ENCODE results near the gene ASTN1. TPM values are rescaled to one million over a fixed set of nuclear protein-coding genes. Genes with fewer than 3 reads are reported as not detected.

The ASTN1 gene
- total and polyA plus RNA-seq, 9 of the 15 experiments (the other 6 are each of a cell fraction or from before 2014, with no cell fraction given), result 0.05 to 0.22 (median 0.18) TPM

DNA sequence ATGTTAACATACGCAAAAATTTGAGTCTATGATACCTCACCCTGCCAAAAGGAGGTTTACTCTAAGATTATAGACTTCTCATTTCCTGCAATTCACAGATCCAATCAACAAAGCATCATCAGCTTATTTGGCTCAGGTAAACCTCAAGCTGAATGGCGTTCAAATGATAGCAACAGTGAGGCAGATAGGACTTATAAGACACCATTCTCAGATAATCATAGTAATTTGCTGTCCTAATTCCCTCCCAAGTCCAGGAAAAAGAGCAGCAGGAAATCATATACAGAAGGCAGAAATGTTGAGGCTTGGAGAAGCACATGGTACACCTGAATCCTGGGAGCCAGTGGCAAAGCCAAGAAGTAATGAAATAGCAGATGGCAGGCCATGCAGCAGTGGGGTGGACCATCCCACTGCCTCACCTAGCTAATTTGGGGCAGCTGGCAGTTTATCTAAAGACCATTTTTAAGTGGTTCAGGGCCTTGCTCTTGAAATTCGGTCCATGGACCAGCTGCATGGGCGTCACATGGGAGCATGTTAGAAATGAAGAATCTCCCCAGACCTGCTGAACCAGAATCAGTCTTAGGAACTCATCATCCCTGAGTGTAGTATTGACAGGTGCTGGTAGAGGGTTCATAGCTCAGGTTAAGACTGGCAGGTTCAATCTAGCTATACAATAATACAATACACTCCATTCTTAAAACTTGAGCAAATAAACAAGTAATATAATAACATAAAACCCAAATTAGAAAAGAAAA is 57.7 kb downstream of the ASTN1 start:
- no peaks in the 10 kb centered on the region for H3K27me3 ChIP-seq (ENCODE audit: control insufficient read depth in 2 of 2, insufficient read depth in 2 of 2, low read length in 2 of 2)
- H3K4me1 ChIP-seq (replicated peaks in 1 of 2; ENCODE audit: control insufficient read depth in 2 of 2, insufficient read depth in 2 of 2, low read length in 2 of 2), result no peaks in the 10 kb centered on the region
- ATAC-seq (no peak), FAIRE-seq (no peak), DNase-seq (ENCODE audit: extremely low read depth in 1 of 4, low spot score in 3 of 4) (no peak)
- TF ChIP-seq, protein P1, sequence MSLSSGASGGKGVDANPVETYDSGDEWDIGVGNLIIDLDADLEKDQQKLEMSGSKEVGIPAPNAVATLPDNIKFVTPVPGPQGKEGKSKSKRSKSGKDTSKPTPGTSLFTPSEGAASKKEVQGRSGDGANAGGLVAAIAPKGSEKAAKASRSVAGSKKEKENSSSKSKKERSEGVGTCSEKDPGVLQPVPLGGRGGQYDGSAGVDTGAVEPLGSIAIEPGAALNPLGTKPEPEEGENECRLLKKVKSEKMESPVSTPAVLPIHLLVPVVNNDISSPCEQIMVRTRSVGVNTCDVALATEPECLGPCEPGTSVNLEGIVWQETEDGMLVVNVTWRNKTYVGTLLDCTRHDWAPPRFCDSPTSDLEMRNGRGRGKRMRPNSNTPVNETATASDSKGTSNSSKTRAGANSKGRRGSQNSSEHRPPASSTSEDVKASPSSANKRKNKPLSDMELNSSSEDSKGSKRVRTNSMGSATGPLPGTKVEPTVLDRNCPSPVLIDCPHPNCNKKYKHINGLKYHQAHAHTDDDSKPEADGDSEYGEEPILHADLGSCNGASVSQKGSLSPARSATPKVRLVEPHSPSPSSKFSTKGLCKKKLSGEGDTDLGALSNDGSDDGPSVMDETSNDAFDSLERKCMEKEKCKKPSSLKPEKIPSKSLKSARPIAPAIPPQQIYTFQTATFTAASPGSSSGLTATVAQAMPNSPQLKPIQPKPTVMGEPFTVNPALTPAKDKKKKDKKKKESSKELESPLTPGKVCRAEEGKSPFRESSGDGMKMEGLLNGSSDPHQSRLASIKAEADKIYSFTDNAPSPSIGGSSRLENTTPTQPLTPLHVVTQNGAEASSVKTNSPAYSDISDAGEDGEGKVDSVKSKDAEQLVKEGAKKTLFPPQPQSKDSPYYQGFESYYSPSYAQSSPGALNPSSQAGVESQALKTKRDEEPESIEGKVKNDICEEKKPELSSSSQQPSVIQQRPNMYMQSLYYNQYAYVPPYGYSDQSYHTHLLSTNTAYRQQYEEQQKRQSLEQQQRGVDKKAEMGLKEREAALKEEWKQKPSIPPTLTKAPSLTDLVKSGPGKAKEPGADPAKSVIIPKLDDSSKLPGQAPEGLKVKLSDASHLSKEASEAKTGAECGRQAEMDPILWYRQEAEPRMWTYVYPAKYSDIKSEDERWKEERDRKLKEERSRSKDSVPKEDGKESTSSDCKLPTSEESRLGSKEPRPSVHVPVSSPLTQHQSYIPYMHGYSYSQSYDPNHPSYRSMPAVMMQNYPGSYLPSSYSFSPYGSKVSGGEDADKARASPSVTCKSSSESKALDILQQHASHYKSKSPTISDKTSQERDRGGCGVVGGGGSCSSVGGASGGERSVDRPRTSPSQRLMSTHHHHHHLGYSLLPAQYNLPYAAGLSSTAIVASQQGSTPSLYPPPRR (CRISPR knock-in tag; IDR thresholded peaks at IDR 0.05; ENCODE audit: borderline replicate concordance), result no peak
- TF ChIP-seq, protein P2, sequence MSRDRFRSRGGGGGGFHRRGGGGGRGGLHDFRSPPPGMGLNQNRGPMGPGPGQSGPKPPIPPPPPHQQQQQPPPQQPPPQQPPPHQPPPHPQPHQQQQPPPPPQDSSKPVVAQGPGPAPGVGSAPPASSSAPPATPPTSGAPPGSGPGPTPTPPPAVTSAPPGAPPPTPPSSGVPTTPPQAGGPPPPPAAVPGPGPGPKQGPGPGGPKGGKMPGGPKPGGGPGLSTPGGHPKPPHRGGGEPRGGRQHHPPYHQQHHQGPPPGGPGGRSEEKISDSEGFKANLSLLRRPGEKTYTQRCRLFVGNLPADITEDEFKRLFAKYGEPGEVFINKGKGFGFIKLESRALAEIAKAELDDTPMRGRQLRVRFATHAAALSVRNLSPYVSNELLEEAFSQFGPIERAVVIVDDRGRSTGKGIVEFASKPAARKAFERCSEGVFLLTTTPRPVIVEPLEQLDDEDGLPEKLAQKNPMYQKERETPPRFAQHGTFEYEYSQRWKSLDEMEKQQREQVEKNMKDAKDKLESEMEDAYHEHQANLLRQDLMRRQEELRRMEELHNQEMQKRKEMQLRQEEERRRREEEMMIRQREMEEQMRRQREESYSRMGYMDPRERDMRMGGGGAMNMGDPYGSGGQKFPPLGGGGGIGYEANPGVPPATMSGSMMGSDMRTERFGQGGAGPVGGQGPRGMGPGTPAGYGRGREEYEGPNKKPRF (IDR thresholded peaks at IDR 0.05; ENCODE audit: low read depth, low read length), result no peak
- no peak for TF ChIP-seq ETV6 (IDR thresholded peaks at IDR 0.05; ENCODE audit: borderline replicate concordance in 1 of 2, low read depth in 2 of 2, low read length in 1 of 2)
- TF ChIP-seq ETV6 (CRISPR knock-in tag; IDR thresholded peaks at IDR 0.05; ENCODE audit: borderline replicate concordance), result no peak
- TF ChIP-seq BRCA1 (IDR thresholded peaks at IDR 0.05), result no peak
- TF ChIP-seq BRCA1 (CRISPR knock-in tag; IDR thresholded peaks at IDR 0.05), result no peak
- TF ChIP-seq, protein P3, sequence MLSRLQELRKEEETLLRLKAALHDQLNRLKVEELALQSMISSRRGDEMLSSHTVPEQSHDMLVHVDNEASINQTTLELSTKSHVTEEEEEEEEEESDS (CRISPR knock-in tag; IDR thresholded peaks at IDR 0.05), result no peak
- no peak overlapping the region for H3K4me3 ChIP-seq
- H3K36me3 ChIP-seq (ENCODE audit: control insufficient read depth, insufficient read depth, low read length), result no peaks in the 10 kb centered on the region
- no peaks in the 10 kb centered on the region for H3K9me3 ChIP-seq (replicated peaks; ENCODE audit: control insufficient read depth, insufficient read depth, low read depth, low read length)
- no peak overlapping the region for H3K9ac ChIP-seq (ENCODE audit: insufficient read depth in 1 of 2, low read depth in 2 of 2, low read length in 2 of 2)
- intact Hi-C loops (cut with micrococcal nuclease) (no loop called here), in situ Hi-C loops (cut with MboI) (no loop called here)
- WGBS (ENCODE audit: insufficient coverage, low coverage, missing lambda C conversion rate), result 1% methylated on average over 4 of the region's 4 CpGs
- H3K27ac ChIP-seq (ENCODE audit: extremely low read depth, low read depth, low read length), result no peak overlapping the region
- H4K20me1 ChIP-seq (replicated peaks; ENCODE audit: control insufficient read depth, insufficient read depth, low read length), result no peaks in the 10 kb centered on the region
- no peaks in the 10 kb centered on the region for H3K9me1 ChIP-seq (ENCODE audit: control insufficient read depth, insufficient read depth, low read length)
- ChIA-PET POLR2A (no interaction called here), CTCF (ENCODE audit: low intra/inter-chr PET ratio) (no interaction called here)
- BruUV-seq (replicated peaks), result no TSS peak
- no peak overlapping the region for H3K4me2 ChIP-seq (ENCODE audit: insufficient read depth, low read length)
- no peaks in the 10 kb centered on the region for H3K79me2 ChIP-seq (ENCODE audit: control insufficient read depth, insufficient read depth, low read length)
- H2AFZ ChIP-seq (ENCODE audit: low read depth, low read length), result no peak overlapping the region

All from K562 (cell line).